RKO (cell line): Measurements from ENCODE around the gene DYNC1I1.

Source experiments
- DNase-seq: peaks from one replicate; pipeline ENCODE4 v3.0.0-alpha.2; 2016; ENCODE audit warnings: low spot score

Gene DYNC1I1

GRCh38 chr7:96026010-96026409, 253.7 kb downstream of the DYNC1I1 start:
- DNase-seq = no peak

- no peak for DNase-seq
These were observed 254.3 kb downstream of the DYNC1I1 start for GRCh38 chr7:96026611-96027010.

- DNase-seq = no peak
These were observed 256.4 kb downstream of the DYNC1I1 start for GRCh38 chr7:96028729-96029128.

- no peak for DNase-seq
These were observed 260.8 kb downstream of the DYNC1I1 start for GRCh38 chr7:96033009-96033598.

- DNase-seq = no peak
These were observed 262.8 kb downstream of the DYNC1I1 start for GRCh38 chr7:96034940-96035727.

GRCh38 chr7:96040250-96040772, 268.0 kb downstream of the DYNC1I1 start:
- DNase-seq = no peak

GRCh38 chr7:96041171-96041570, 268.8 kb downstream of the DYNC1I1 start:
- no peak for DNase-seq

- DNase-seq = no peak
These were observed 272.8 kb downstream of the DYNC1I1 start for GRCh38 chr7:96045181-96045580.

- DNase-seq = no peak
These were observed 273.6 kb downstream of the DYNC1I1 start for GRCh38 chr7:96045919-96046318.

- DNase-seq = no peak
These were observed 279.9 kb downstream of the DYNC1I1 start for GRCh38 chr7:96052289-96052688.

GRCh38 chr7:96052860-96053470, 280.6 kb downstream of the DYNC1I1 start:
- no peak for DNase-seq

- DNase-seq = no peak
These were observed 283.4 kb downstream of the DYNC1I1 start for GRCh38 chr7:96055717-96056116.

- no peak for DNase-seq
These were observed 286.7 kb downstream of the DYNC1I1 start for GRCh38 chr7:96059075-96059474.

- DNase-seq = no peak
These were observed 288.7 kb downstream of the DYNC1I1 start for GRCh38 chr7:96061009-96061408.

- DNase-seq = no peak
These were observed 289.5 kb downstream of the DYNC1I1 start for GRCh38 chr7:96061844-96062243.

- DNase-seq = no peak
These were observed 295.0 kb downstream of the DYNC1I1 start for GRCh38 chr7:96067321-96067720.

GRCh38 chr7:96069401-96069800, 297.0 kb downstream of the DYNC1I1 start:
- no peak for DNase-seq

GRCh38 chr7:96074871-96075270, 302.5 kb downstream of the DYNC1I1 start:
- DNase-seq = no peak

GRCh38 chr7:96075510-96076349, 303.4 kb downstream of the DYNC1I1 start:
- DNase-seq = peak; percentile 75

GRCh38 chr7:96076350-96076707, 304.0 kb downstream of the DYNC1I1 start:
- DNase-seq = no peak

GRCh38 chr7:96080027-96080426, 307.7 kb downstream of the DYNC1I1 start:
- DNase-seq = no peak

GRCh38 chr7:96084881-96085553, 312.7 kb downstream of the DYNC1I1 start:
- DNase-seq = peak; percentile 78
